Testis (tissue), 2 donors: ENCODE measurements around the gene LBHD2.
"Not testable (repeated sequence)": the region's sequence is repeated elsewhere in the genome, so short reads cannot be mapped to it uniquely, and the experiment has no call there.

Experiments
- CTCF ChIP-seq, 3 experiments: fragments of 450-650 bp in 2 of 3; fragments of 200-600 bp in 1 of 3; sonication (generic) in 1 of 3; IDR thresholded peaks; one replicate each; pipeline ENCODE4 v1.5.1; 2016 to 2019; ENCODE audit warnings: antibody characterized with exemption in 3 of 3, mild to moderate bottlenecking in 2 of 3, moderate library complexity in 1 of 3
- POLR2A ChIP-seq: fragments of 450-650 bp; IDR thresholded peaks from one replicate; pipeline ENCODE4 v1.6.1; 2017; ENCODE audit warnings: antibody characterized with exemption, mild to moderate bottlenecking, moderate library complexity

GRCh38 chr14:103117499-103117898 lies 33.5 kb downstream of the LBHD2 start:
- TF ChIP-seq POLR2A; CTCF (IDR thresholded peaks at IDR 0.05): not testable (repeated sequence)
